HepG2 (cell line): ENCODE measurements around the gene CEP104. TPM values are rescaled to one million over a fixed set of nuclear protein-coding genes. Genes with fewer than 3 reads are reported as not detected.

Experiments
- ATAC-seq: fragments of 200-7000 bp; cut with Tn5 transposase; 3 replicates; pipeline ENCODE4 v1.9.1; 2020; ENCODE audit warnings: mild to moderate bottlenecking, moderate library complexity
- BruUV-seq: library from RNA; stranded (reverse); fragments of 400-500 nt; replicated peaks from 2 replicates; lab custom pipeline; 2021; lab: Mats Ljungman, UMichigan
- CTCF ChIA-PET: fragments of 300-600 bp; formaldehyde crosslinking; extraction: SDS; loops from one replicate; lab custom pipeline; 2021; ENCODE audit warnings: low total read pairs, inconsistent platforms, low intra/inter-chr PET ratio; lab: Yijun Ruan, JAX
- POLR2A ChIA-PET: fragments of 350-600 bp; sonication (Branson Sonifier 250); formaldehyde crosslinking; loops from one replicate; lab custom pipeline; 2020; ENCODE audit warnings: antibody characterized with exemption, inconsistent platforms; lab: Yijun Ruan, JAX
- DNase-seq: peaks from one replicate; pipeline ENCODE4 v3.0.0-alpha.2; 2015; ENCODE audit warnings: low spot score
- FAIRE-seq: peaks from 3 replicates; lab custom pipeline; 2011; peaks lifted over from hg19 to GRCh38; lab: Jason Lieb, UNC
- H2AFZ ChIP-seq: one replicate; pipeline ENCODE4 v1.6.1; 2011; ENCODE audit warnings: low read length, inconsistent platforms
- H3K27ac ChIP-seq: fragments of 300-600 bp; 3 replicates; pipeline ENCODE4 v1.8.0; 2011; ENCODE audit warnings: mixed run types, mild to moderate bottlenecking, mixed read lengths, low read length, inconsistent platforms; ENCODE audit not compliant: insufficient read depth; ENCODE audit errors: extremely low read length
- H3K27me3 ChIP-seq, 2 experiments: fragments of 200-600 bp in 1 of 2; 2 replicates in 1 of 2; 3 replicates in 1 of 2; pipeline versions ENCODE4 v1.6.0 to v1.8.0; 2011; ENCODE audit warnings: low read length in 2 of 2, mild to moderate bottlenecking in 2 of 2, moderate library complexity in 2 of 2, inconsistent platforms in 1 of 2; ENCODE audit not compliant: insufficient read depth in 2 of 2, control insufficient read depth in 1 of 2
- H3K36me3 ChIP-seq, 2 experiments: fragments of 200-600 bp in 1 of 2; replicated peaks in 1 of 2; 2 replicates in 1 of 2; 3 replicates in 1 of 2; pipeline versions ENCODE4 v1.5.1 to v1.8.0; 2011; ENCODE audit warnings: low read length in 2 of 2, inconsistent platforms in 1 of 2; ENCODE audit not compliant: insufficient read depth in 2 of 2, control insufficient read depth in 1 of 2
- H3K4me1 ChIP-seq: 2 replicates; pipeline ENCODE4 v1.5.1; 2012; ENCODE audit warnings: low read length, inconsistent platforms; ENCODE audit not compliant: insufficient read depth
- H3K4me2 ChIP-seq: 2 replicates; pipeline ENCODE4 v1.6.0; 2011; ENCODE audit warnings: low read depth, low read length, inconsistent platforms
- H3K4me3 ChIP-seq, 3 experiments: fragments of 200-600 bp in 1 of 3; sonication (generic), shearing (Covaris generic) in 1 of 3; replicated peaks in 1 of 3; 2 replicates each; pipeline ENCODE4 v1.5.1; 2011 to 2016; ENCODE audit warnings: low read length in 3 of 3, inconsistent platforms in 2 of 3, low read depth in 2 of 3, mild to moderate bottlenecking in 2 of 3, control low read depth in 1 of 3, mixed read lengths in 1 of 3; ENCODE audit not compliant: insufficient read depth in 1 of 3
- H3K79me2 ChIP-seq: one replicate; pipeline ENCODE4 v1.6.1; 2011; ENCODE audit warnings: low read length, inconsistent platforms; ENCODE audit not compliant: insufficient read depth
- H3K9ac ChIP-seq: 2 replicates; pipeline ENCODE4 v1.6.0; 2011; ENCODE audit warnings: mild to moderate bottlenecking, low read depth, low read length, inconsistent platforms; ENCODE audit not compliant: insufficient read depth
- H3K9me3 ChIP-seq: 2 replicates; pipeline ENCODE4 v1.5.1; 2012; ENCODE audit warnings: mild to moderate bottlenecking, low read length
- H4K20me1 ChIP-seq: 2 replicates; pipeline ENCODE4 v1.6.0; 2011; ENCODE audit warnings: inconsistent platforms, mild to moderate bottlenecking, low read length, moderate library complexity; ENCODE audit not compliant: insufficient read depth
- AGO2 ChIP-seq: fragments of 200-400 bp; formaldehyde crosslinking; optimal IDR thresholded peaks from 2 replicates; pipeline ENCODE3; 2017; ENCODE audit warnings: mild to moderate bottlenecking, low read depth, low read length, moderate library complexity
- ATF7 ChIP-seq, 2 experiments: fragments of 450-650 bp in 1 of 2; sonication (generic) in 1 of 2; formaldehyde crosslinking in 1 of 2; IDR thresholded peaks; 2 replicates each; pipeline versions ENCODE4 v1.4.0 to v1.6.1; 2016 to 2020; ENCODE audit warnings: antibody characterized with exemption in 1 of 2, mild to moderate bottlenecking in 1 of 2, missing genetic modification reagents in 1 of 2
- BCL6 ChIP-seq: IDR thresholded peaks from 2 replicates; pipeline ENCODE4 v1.6.1; 2016; ENCODE audit warnings: missing genetic modification reagents, missing compliant biosample characterization
- HNRNPK ChIP-seq: fragments of 200-400 bp; formaldehyde crosslinking; IDR thresholded peaks from 2 replicates; pipeline ENCODE4 v1.6.1; 2018; ENCODE audit warnings: low read length, low read depth, moderate library complexity, mild to moderate bottlenecking; ENCODE audit not compliant: poor library complexity, severe bottlenecking
- POGZ ChIP-seq: sonication (generic); formaldehyde crosslinking; IDR thresholded peaks from 2 replicates; pipeline ENCODE4 v1.4.0; 2020; ENCODE audit warnings: mild to moderate bottlenecking, missing genetic modification reagents
- TBL1XR1 ChIP-seq: fragments of 150-350 bp; IDR thresholded peaks from 2 replicates; pipeline ENCODE4 v1.6.1; 2014; ENCODE audit warnings: borderline replicate concordance, low read length; ENCODE audit not compliant: partially characterized antibody
- TCF12 ChIP-seq, 2 experiments: fragments of 450-650 bp in 1 of 2; sonication (generic) in 1 of 2; formaldehyde crosslinking in 1 of 2; IDR thresholded peaks; 2 replicates each; pipeline versions ENCODE4 v1.6.1 to v1.8.0; 2017 to 2022; ENCODE audit warnings: antibody characterized with exemption in 1 of 2, mild to moderate bottlenecking in 1 of 2, missing genetic modification reagents in 1 of 2, moderate library complexity in 1 of 2
- TP53 ChIP-seq: sonication (generic); formaldehyde crosslinking; conservative IDR thresholded peaks from 2 replicates; pipeline ENCODE4 v1.4.0; 2020; ENCODE audit warnings: missing genetic modification reagents
- ZC3H4 ChIP-seq: sonication (generic); formaldehyde crosslinking; IDR thresholded peaks from 2 replicates; pipeline ENCODE4 v1.4.0; 2020; ENCODE audit warnings: missing genetic modification reagents, borderline replicate concordance
- ZNF180 ChIP-seq: sonication (generic); formaldehyde crosslinking; IDR thresholded peaks from 2 replicates; pipeline ENCODE4 v1.4.0; 2020; ENCODE audit warnings: low read depth, missing genetic modification reagents, borderline replicate concordance
- ZNF256 ChIP-seq: sonication (generic); formaldehyde crosslinking; conservative IDR thresholded peaks from 2 replicates; pipeline ENCODE4 v1.4.0; 2020; ENCODE audit warnings: missing genetic modification reagents
- ZNF850 ChIP-seq: sonication (generic); formaldehyde crosslinking; conservative IDR thresholded peaks from 2 replicates; pipeline ENCODE4 v1.9.0; 2021; ENCODE audit warnings: mild to moderate bottlenecking, missing genetic modification reagents
- WGBS: methylation state at CpG from one replicate; pipeline ENCODE4 v1.1.6; 2017; ENCODE audit warnings: low lambda C conversion rate; 5-methylcytosine and 5-hydroxymethylcytosine counted together
- in situ Hi-C: cut with HindIII; loops from 2 replicates; pipeline ENCODE4 v1.10.0; 2017; ENCODE audit warnings: low pct_unique_long_range_greater_than_20kb; ENCODE audit not compliant: extremely low pct_ligation_motif_present
- intact Hi-C: fragments of 100-400 bp; cut with micrococcal nuclease; formaldehyde crosslinking; loops from one replicate; pipeline ENCODE4 v1.10.0; 2022; ENCODE audit not compliant: unreplicated experiment
- polyA plus RNA-seq, 8 experiments: library from polyadenylated mRNA; depleted of rRNA in 3 of 8; stranded (reverse) in 7 of 8; unstranded in 1 of 8; fragments of >200 nt; fragmentation: Illumina TruSeq in 4 of 8; extraction: Trizol in 4 of 8; gene quantifications; 2 replicates each; pipeline versions ENCODE4 v1.2.1 to v1.2.3, GENCODE V29; 2011 to 2016; ENCODE audit warnings: low read depth in 4 of 8, missing spikeins in 1 of 8, mixed read lengths in 1 of 8; ENCODE audit not compliant: insufficient read depth in 1 of 8
- total RNA-seq, 5 experiments: library from RNA; depleted of rRNA; stranded (reverse); fragments of >200 nt; fragmentation: Illumina TruSeq; extraction: Trizol; gene quantifications; 2 replicates each; pipeline ENCODE4 v1.2.3, GENCODE V29; 2016; ENCODE audit warnings: low read depth in 1 of 5
- TF ChIP-seq, protein P1 (sequence below): sonication (generic); formaldehyde crosslinking; IDR thresholded peaks from 2 replicates; pipeline ENCODE4 v1.5.1; 2020; ENCODE audit warnings: mild to moderate bottlenecking, missing genetic modification reagents, moderate library complexity
- TF ChIP-seq, protein P2 (sequence below): sonication (generic); formaldehyde crosslinking; IDR thresholded peaks from 2 replicates; pipeline ENCODE4 v1.5.1; 2020; ENCODE audit warnings: missing genetic modification reagents, mild to moderate bottlenecking, borderline replicate concordance
- TF ChIP-seq, protein P3 (sequence below): sonication (generic); formaldehyde crosslinking; IDR thresholded peaks from 2 replicates; pipeline ENCODE4 v1.5.1; 2020; ENCODE audit warnings: mild to moderate bottlenecking, missing genetic modification reagents, moderate library complexity

The CEP104 gene
- total and polyA plus RNA-seq, 2 of the 13 experiments (the other 11 are each of a cell fraction or from before 2014, with no cell fraction given): 20.4 to 30.1 TPM

DNA sequence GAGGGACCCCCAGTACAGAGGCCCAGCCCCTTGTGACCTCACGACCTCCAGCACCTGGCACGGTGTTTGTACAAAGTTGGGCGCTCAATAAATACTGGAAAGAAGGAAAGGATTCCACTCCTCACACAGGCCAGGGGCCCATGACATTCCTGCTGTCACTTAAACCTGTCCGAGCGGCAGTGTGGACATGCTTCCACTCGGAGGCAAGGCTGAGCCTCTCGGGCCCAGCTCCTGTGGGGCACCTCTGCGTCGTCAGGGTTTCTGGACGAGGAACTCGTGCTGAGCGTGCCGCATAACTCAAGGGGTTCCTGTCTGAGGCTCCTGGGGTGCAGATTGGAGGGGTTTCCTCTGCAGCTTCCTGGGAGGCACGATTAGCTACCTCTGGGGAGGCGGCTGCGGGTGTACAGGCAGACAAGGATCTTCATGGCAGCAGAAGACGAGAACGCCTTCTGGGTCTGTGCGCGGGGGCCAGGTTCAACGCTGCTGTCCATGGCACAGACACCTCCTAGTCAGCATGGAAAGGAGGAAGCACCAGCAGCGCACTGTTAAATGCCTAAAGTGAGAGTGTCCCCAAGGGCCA is 88.1 kb downstream of the CEP104 start:
- H3K9me3 ChIP-seq: no peaks in the 10 kb centered on the region
- H4K20me1 ChIP-seq: no peaks in the 10 kb centered on the region
- H3K4me3 ChIP-seq: no peak overlapping the region
- no TSS peak for BruUV-seq
- peaks cover 0 to 20% of the 10 kb centered on the region in 2 experiments; a peak in 4 of 5 replicates for H3K27me3 ChIP-seq
- H3K27ac ChIP-seq: no peak overlapping the region
- in situ Hi-C loops (no loop called here), intact Hi-C loops (no loop called here)
- H3K9ac ChIP-seq: no peak overlapping the region
- peaks cover 13% of the 10 kb centered on the region for H3K79me2 ChIP-seq
- ATAC-seq (no peak), FAIRE-seq (no peak), DNase-seq (no peak)
- POLR2A ChIA-PET: interaction anchor here (1.2 kb wide), 1 partner anchor 14 kb away, joined by 3 read pairs; no protein-coding TSS in a partner anchor
- CTCF ChIA-PET: no interaction called here
- 100% methylated on average over 5 of the region's 22 CpGs for WGBS
- H2AFZ ChIP-seq: no peak overlapping the region
- H3K4me2 ChIP-seq: no peak overlapping the region
- H3K36me3 ChIP-seq: no peaks in the 10 kb centered on the region
- peaks cover 42% of the 10 kb centered on the region for H3K4me1 ChIP-seq
- TF ChIP-seq, protein P1, sequence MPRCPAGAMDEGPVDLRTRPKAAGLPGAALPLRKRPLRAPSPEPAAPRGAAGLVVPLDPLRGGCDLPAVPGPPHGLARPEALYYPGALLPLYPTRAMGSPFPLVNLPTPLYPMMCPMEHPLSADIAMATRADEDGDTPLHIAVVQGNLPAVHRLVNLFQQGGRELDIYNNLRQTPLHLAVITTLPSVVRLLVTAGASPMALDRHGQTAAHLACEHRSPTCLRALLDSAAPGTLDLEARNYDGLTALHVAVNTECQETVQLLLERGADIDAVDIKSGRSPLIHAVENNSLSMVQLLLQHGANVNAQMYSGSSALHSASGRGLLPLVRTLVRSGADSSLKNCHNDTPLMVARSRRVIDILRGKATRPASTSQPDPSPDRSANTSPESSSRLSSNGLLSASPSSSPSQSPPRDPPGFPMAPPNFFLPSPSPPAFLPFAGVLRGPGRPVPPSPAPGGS (CRISPR knock-in tag): no peak
- no peak for TF ChIP-seq BCL6 (CRISPR knock-in tag)
- TF ChIP-seq AGO2: peak; percentile 36
- TF ChIP-seq, protein P2, sequence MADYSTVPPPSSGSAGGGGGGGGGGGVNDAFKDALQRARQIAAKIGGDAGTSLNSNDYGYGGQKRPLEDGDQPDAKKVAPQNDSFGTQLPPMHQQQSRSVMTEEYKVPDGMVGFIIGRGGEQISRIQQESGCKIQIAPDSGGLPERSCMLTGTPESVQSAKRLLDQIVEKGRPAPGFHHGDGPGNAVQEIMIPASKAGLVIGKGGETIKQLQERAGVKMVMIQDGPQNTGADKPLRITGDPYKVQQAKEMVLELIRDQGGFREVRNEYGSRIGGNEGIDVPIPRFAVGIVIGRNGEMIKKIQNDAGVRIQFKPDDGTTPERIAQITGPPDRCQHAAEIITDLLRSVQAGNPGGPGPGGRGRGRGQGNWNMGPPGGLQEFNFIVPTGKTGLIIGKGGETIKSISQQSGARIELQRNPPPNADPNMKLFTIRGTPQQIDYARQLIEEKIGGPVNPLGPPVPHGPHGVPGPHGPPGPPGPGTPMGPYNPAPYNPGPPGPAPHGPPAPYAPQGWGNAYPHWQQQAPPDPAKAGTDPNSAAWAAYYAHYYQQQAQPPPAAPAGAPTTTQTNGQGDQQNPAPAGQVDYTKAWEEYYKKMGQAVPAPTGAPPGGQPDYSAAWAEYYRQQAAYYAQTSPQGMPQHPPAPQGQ (CRISPR knock-in tag): no peak
- TF ChIP-seq ATF7 (IDR thresholded peaks at IDR 0.05): no peak
- TF ChIP-seq ATF7 (CRISPR knock-in tag; IDR thresholded peaks at IDR 0.05): no peak
- no peak for TF ChIP-seq TCF12 (IDR thresholded peaks at IDR 0.05)
- TF ChIP-seq TCF12 (CRISPR knock-in tag; IDR thresholded peaks at IDR 0.05): no peak
- TF ChIP-seq TBL1XR1: no peak
- TF ChIP-seq ZNF256 (CRISPR knock-in tag): no peak
- no peak for TF ChIP-seq ZNF180 (CRISPR knock-in tag)
- no peak for TF ChIP-seq ZC3H4 (CRISPR knock-in tag)
- TF ChIP-seq, protein P3, sequence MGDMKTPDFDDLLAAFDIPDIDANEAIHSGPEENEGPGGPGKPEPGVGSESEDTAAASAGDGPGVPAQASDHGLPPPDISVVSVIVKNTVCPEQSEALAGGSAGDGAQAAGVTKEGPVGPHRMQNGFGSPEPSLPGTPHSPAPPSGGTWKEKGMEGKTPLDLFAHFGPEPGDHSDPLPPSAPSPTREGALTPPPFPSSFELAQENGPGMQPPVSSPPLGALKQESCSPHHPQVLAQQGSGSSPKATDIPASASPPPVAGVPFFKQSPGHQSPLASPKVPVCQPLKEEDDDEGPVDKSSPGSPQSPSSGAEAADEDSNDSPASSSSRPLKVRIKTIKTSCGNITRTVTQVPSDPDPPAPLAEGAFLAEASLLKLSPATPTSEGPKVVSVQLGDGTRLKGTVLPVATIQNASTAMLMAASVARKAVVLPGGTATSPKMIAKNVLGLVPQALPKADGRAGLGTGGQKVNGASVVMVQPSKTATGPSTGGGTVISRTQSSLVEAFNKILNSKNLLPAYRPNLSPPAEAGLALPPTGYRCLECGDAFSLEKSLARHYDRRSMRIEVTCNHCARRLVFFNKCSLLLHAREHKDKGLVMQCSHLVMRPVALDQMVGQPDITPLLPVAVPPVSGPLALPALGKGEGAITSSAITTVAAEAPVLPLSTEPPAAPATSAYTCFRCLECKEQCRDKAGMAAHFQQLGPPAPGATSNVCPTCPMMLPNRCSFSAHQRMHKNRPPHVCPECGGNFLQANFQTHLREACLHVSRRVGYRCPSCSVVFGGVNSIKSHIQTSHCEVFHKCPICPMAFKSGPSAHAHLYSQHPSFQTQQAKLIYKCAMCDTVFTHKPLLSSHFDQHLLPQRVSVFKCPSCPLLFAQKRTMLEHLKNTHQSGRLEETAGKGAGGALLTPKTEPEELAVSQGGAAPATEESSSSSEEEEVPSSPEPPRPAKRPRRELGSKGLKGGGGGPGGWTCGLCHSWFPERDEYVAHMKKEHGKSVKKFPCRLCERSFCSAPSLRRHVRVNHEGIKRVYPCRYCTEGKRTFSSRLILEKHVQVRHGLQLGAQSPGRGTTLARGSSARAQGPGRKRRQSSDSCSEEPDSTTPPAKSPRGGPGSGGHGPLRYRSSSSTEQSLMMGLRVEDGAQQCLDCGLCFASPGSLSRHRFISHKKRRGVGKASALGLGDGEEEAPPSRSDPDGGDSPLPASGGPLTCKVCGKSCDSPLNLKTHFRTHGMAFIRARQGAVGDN: peak; percentile 30; the same call in 1 of the 2 replicates
- TF ChIP-seq ZNF850 (CRISPR knock-in tag): no peak
- TF ChIP-seq TP53 (CRISPR knock-in tag): no peak
- no peak for TF ChIP-seq POGZ
- no peak for TF ChIP-seq HNRNPK
